Right lobe of liver (tissue), 4 donors: ENCODE measurements around the gene DES.

Source experiments
- CTCF ChIP-seq, 4 donors: fragments of 200-600 bp in 3 of 4; fragments of 450-650 bp in 1 of 4; IDR thresholded peaks; one replicate each; pipeline versions ENCODE4 v1.5.1 to v1.8.0; 2016 to 2022; ENCODE audit warnings: antibody characterized with exemption in 4 of 4, mild to moderate bottlenecking in 2 of 4
- POLR2A ChIP-seq: fragments of 450-650 bp; IDR thresholded peaks from one replicate; pipeline ENCODE4 v1.6.1; 2017; ENCODE audit warnings: antibody characterized with exemption, mild to moderate bottlenecking
- donor health status: DM: no; HTN: no; CAD: no.
- donor health status: DM: no; HTN: no; CAD: no.
- donor health status: DM: no; HTN: yes; CAD: no.

DNA sequence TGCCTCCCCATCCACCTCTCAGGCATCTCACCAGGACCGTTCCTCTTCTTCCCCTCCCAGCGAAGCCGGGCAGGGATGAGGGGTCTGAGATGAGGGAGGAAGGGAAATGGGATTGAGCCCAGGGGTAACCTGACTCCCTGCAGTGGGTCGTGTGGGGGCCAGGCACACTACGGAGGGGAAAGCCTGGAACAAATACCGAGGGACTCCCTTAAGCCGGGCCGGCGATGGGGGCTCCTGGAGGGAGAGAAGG is 16.2 kb downstream of the DES start:
- TF ChIP-seq CTCF (IDR thresholded peaks at IDR 0.05) (no peak), POLR2A (no peak)
